K562 (cell line): Measurements from ENCODE around the gene PPFIA3. TPM values are rescaled to one million over a fixed set of nuclear protein-coding genes. Genes with fewer than 3 reads are reported as not detected.

Experiments
- ATAC-seq: fragments of 200-7000 bp; cut with Tn5 transposase; 3 replicates; pipeline ENCODE4 v1.9.1; 2020; ENCODE audit warnings: moderate library complexity
- BruUV-seq: library from RNA; stranded (reverse); fragments of 400-500 nt; replicated peaks from 2 replicates; lab custom pipeline; 2021; lab: Mats Ljungman, UMichigan
- CTCF ChIA-PET: fragments of 300-600 bp; formaldehyde crosslinking; extraction: SDS; loops from one replicate; lab custom pipeline; 2021; ENCODE audit warnings: low intra/inter-chr PET ratio; lab: Yijun Ruan, JAX
- POLR2A ChIA-PET: fragments of 300-600, 350-650 bp; sonication (Branson Sonifier 250); formaldehyde crosslinking; extraction: SDS; loops from one replicate; lab custom pipeline; 2021; ENCODE audit warnings: antibody characterized with exemption, inconsistent platforms; lab: Yijun Ruan, JAX
- DNase-seq, 4 experiments: peaks; one replicate each; pipeline versions ENCODE4 v3.0.0 to v3.0.0-alpha.2; 2011 to 2018; ENCODE audit warnings: low spot score in 3 of 4, mixed read lengths in 3 of 4; ENCODE audit errors: extremely low read depth in 1 of 4
- FAIRE-seq: peaks from 2 replicates; lab custom pipeline; 2011; peaks lifted over from hg19 to GRCh38; lab: Jason Lieb, UNC
- H2AFZ ChIP-seq: 2 replicates; pipeline ENCODE4 v1.6.0; 2011; ENCODE audit warnings: low read depth, low read length, control low read depth, inconsistent platforms
- H3K27ac ChIP-seq: fragments of 200-600 bp; 3 replicates; pipeline ENCODE4 v1.8.0; 2011; ENCODE audit warnings: low read depth, mild to moderate bottlenecking, control low read depth, inconsistent platforms, low read length, moderate library complexity, mixed read lengths; ENCODE audit errors: extremely low read depth
- H3K27me3 ChIP-seq, 2 experiments: fragments of 300-600 bp in 1 of 2; 2 replicates in 1 of 2; 3 replicates in 1 of 2; pipeline versions ENCODE4 v1.6.0 to v1.8.0; 2011; ENCODE audit warnings: inconsistent platforms in 2 of 2, low read length in 2 of 2, mild to moderate bottlenecking in 1 of 2, mixed read lengths in 1 of 2, moderate library complexity in 1 of 2; ENCODE audit not compliant: control insufficient read depth in 2 of 2, insufficient read depth in 2 of 2
- H3K36me3 ChIP-seq: fragments of 300-600 bp; 3 replicates; pipeline ENCODE4 v1.8.0; 2011; ENCODE audit warnings: mild to moderate bottlenecking, low read length, inconsistent platforms; ENCODE audit not compliant: control insufficient read depth, insufficient read depth
- H3K4me1 ChIP-seq, 2 experiments: fragments of 200-600 bp in 1 of 2; replicated peaks in 1 of 2; 2 replicates in 1 of 2; 3 replicates in 1 of 2; pipeline versions ENCODE4 v1.5.1 to v1.8.0; 2011; ENCODE audit warnings: inconsistent platforms in 2 of 2, low read length in 2 of 2, mild to moderate bottlenecking in 1 of 2, mixed read lengths in 1 of 2, moderate library complexity in 1 of 2; ENCODE audit not compliant: control insufficient read depth in 2 of 2, insufficient read depth in 2 of 2
- H3K4me2 ChIP-seq: 2 replicates; pipeline ENCODE4 v1.6.1; 2011; ENCODE audit warnings: low read length, control low read depth, inconsistent platforms, mixed read lengths; ENCODE audit not compliant: insufficient read depth
- H3K4me3 ChIP-seq: fragments of 200-600 bp; sonication (generic), shearing (Covaris generic); 2 replicates; pipeline ENCODE4 v1.5.1; 2016; ENCODE audit warnings: control low read depth, inconsistent platforms
- H3K79me2 ChIP-seq: fragments of 200-600 bp; 3 replicates; pipeline ENCODE4 v1.8.0; 2011; ENCODE audit warnings: low read length, inconsistent platforms; ENCODE audit not compliant: control insufficient read depth, insufficient read depth
- H3K9ac ChIP-seq, 2 experiments: 2 replicates each; pipeline versions ENCODE4 v1.6.0 to v1.6.1; 2011; ENCODE audit warnings: low read depth in 2 of 2, low read length in 2 of 2, control low read depth in 1 of 2, inconsistent platforms in 1 of 2, mild to moderate bottlenecking in 1 of 2, mixed read lengths in 1 of 2; ENCODE audit not compliant: insufficient read depth in 1 of 2
- H3K9me1 ChIP-seq: one replicate; pipeline ENCODE4 v1.6.0; 2011; ENCODE audit warnings: inconsistent platforms, mild to moderate bottlenecking, low read length, moderate library complexity; ENCODE audit not compliant: control insufficient read depth, insufficient read depth
- H3K9me3 ChIP-seq: replicated peaks from 2 replicates; pipeline ENCODE4 v1.5.1; 2011; ENCODE audit warnings: low read depth, low read length, inconsistent platforms; ENCODE audit not compliant: control insufficient read depth, insufficient read depth
- H4K20me1 ChIP-seq: replicated peaks from 2 replicates; pipeline ENCODE4 v1.6.1; 2011; ENCODE audit warnings: low read length, inconsistent platforms, mixed read lengths; ENCODE audit not compliant: control insufficient read depth, insufficient read depth
- CAMTA2 ChIP-seq: fragments of 250-450 bp; sonication (Bioruptor Pico); conservative IDR thresholded peaks from 2 replicates; pipeline ENCODE4 v1.5.1; 2022
- CREM ChIP-seq: IDR thresholded peaks from 2 replicates; pipeline ENCODE4 v1.6.1; 2014; ENCODE audit warnings: antibody characterized with exemption, low read depth
- DACH1 ChIP-seq: fragments of 450-650 bp; IDR thresholded peaks from 2 replicates; pipeline ENCODE4 v1.6.1; 2018; ENCODE audit not compliant: partially characterized antibody
- NFIC ChIP-seq: fragments of 450-650 bp; IDR thresholded peaks from 2 replicates; pipeline ENCODE4 v1.6.1; 2017; ENCODE audit warnings: mild to moderate bottlenecking, inconsistent platforms
- PCBP2 ChIP-seq: fragments of 200-400 bp; formaldehyde crosslinking; IDR thresholded peaks from 2 replicates; pipeline ENCODE4 v1.6.1; 2018; ENCODE audit warnings: low read length, low read depth, mild to moderate bottlenecking, moderate library complexity; ENCODE audit not compliant: poor library complexity, severe bottlenecking
- PHTF2 ChIP-seq: fragments of 250-450 bp; sonication (Bioruptor Pico); IDR thresholded peaks from 2 replicates; pipeline ENCODE4 v1.5.0; 2021; ENCODE audit warnings: mild to moderate bottlenecking
- POLR2A ChIP-seq: fragments of 450-650 bp; conservative IDR thresholded peaks from 2 replicates; pipeline ENCODE4 v1.6.1; 2016
- ZNF830 ChIP-seq: fragments of 250-450 bp; sonication (Bioruptor Pico); IDR thresholded peaks from 2 replicates; pipeline ENCODE4 v1.5.0; 2021; ENCODE audit warnings: mild to moderate bottlenecking
- WGBS: fragments of 100-300 bp; shearing (Covaris generic); methylation state at CpG from one replicate; pipeline ENCODE4 v1.1.6; 2016; ENCODE audit warnings: low coverage, mixed read lengths; ENCODE audit not compliant: insufficient coverage; ENCODE audit errors: missing lambda C conversion rate; 5-methylcytosine and 5-hydroxymethylcytosine counted together
- in situ Hi-C: fragments of 300-500 bp; cut with MboI; formaldehyde crosslinking; loops from 4 replicates; pipeline ENCODE4 v1.15.0; 2018; ENCODE audit warnings: inconsistent platforms, mixed read lengths
- intact Hi-C: fragments of 100-400 bp; cut with micrococcal nuclease; formaldehyde crosslinking; loops from 2 replicates; pipeline ENCODE4 v1.14.2; 2022
- polyA plus RNA-seq, 8 experiments: library from polyadenylated mRNA; depleted of rRNA in 4 of 8; stranded (reverse) in 5 of 8; unstranded in 3 of 8; fragments of >200 nt; fragmentation: Nextera tagmentation in 2 of 8; fragmentation: Illumina TruSeq in 1 of 8; extraction: Ambion mirVana in 2 of 8; extraction: Trizol in 1 of 8; gene quantifications; 2 replicates each; pipeline versions ENCODE4 v1.2.1 to v1.2.3, GENCODE V29; 2011 to 2014; ENCODE audit warnings: inconsistent platforms in 1 of 8, missing spikeins in 1 of 8
- total RNA-seq, 7 experiments: library from RNA; depleted of rRNA in 6 of 7; stranded (reverse); fragments of >200 nt in 6 of 7; fragmentation: Illumina TruSeq in 2 of 7; extraction: Trizol in 2 of 7; gene quantifications; 2 replicates each; pipeline versions ENCODE4 v1.2.1 to v1.2.3, GENCODE V29; 2011 to 2021; ENCODE audit warnings: low replicate concordance in 1 of 7
- TF ChIP-seq, protein P1 (sequence below): sonication (generic); formaldehyde crosslinking; IDR thresholded peaks from 2 replicates; pipeline ENCODE4 v1.8.0; 2022; ENCODE audit warnings: missing genetic modification reagents, mild to moderate bottlenecking, moderate library complexity, borderline replicate concordance
- TF ChIP-seq, protein P2 (sequence below): fragments of 450-650 bp; IDR thresholded peaks from 2 replicates; pipeline ENCODE4 v1.6.1; 2016; ENCODE audit warnings: mild to moderate bottlenecking
- TF ChIP-seq, protein P3 (sequence below), 2 experiments: fragments of 450-650 bp; conservative IDR thresholded peaks; 2 replicates each; pipeline ENCODE4 v1.6.1; 2017; ENCODE audit warnings: mild to moderate bottlenecking in 2 of 2, moderate library complexity in 2 of 2
- TF ChIP-seq, protein P4 (sequence below): fragments of 250-450 bp; sonication (Bioruptor Pico); IDR thresholded peaks from 2 replicates; pipeline ENCODE4 v1.5.0; 2020; ENCODE audit warnings: mild to moderate bottlenecking, borderline replicate concordance
- TF ChIP-seq, protein P5 (sequence below): fragments of 450-650 bp; formaldehyde crosslinking; IDR thresholded peaks from 2 replicates; pipeline ENCODE4 v1.4.0; 2020; ENCODE audit warnings: mild to moderate bottlenecking, moderate library complexity

The PPFIA3 gene
- total and polyA plus RNA-seq, 9 of the 15 experiments (the other 6 are each of a cell fraction or from before 2014, with no cell fraction given) = 0.10 to 53.0 (median 17.6) TPM

DNA sequence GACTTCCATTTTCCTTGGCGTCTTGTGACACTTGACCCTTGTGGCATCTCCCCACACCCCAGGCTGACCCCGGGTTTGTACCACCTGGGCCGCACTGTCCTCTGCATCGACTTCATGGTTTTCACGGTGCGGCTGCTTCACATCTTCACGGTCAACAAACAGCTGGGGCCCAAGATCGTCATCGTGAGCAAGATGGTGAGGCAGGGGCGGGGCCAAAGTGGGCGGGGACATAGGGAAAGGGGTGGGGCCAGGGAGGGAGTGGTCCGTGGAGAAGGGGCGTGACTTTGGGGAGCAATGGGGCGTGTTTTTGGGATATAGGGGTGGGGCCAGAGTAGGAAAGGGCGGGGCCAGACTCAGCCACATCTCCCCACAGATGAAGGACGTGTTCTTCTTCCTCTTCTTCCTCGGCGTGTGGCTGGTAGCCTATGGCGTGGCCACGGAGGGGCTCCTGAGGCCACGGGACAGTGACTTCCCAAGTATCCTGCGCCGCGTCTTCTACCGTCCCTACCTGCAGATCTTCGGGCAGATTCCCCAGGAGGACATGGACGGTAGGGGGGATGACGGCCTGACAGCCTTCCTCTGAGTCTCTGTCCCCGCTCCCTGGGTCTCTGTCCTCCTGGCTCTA lies 81.0 kb downstream of the PPFIA3 start:
- FAIRE-seq = peak; percentile 95
- no TSS peak for BruUV-seq
- Histone ChIP-seq H3K27ac (peak overlapping the region; percentile 72; the same call in 1 of the 3 replicates), H3K27me3 (no peaks in the 10 kb centered on the region), H4K20me1 (no peaks in the 10 kb centered on the region), H3K9ac (peak overlapping the region in 1 of 2 experiments; percentile 65; a peak in 1 of 4 replicates), H3K9me1 (no peaks in the 10 kb centered on the region), H2AFZ (peak overlapping the region; percentile 54), H3K4me2 (peak overlapping the region; percentile 78), H3K36me3 (peaks cover 36% of the 10 kb centered on the region; the same call in 2 of the 3 replicates), H3K79me2 (no peaks in the 10 kb centered on the region), H3K4me1 (peaks cover 0 to 14% of the 10 kb centered on the region in 2 experiments; a peak in 3 of 5 replicates), H3K9me3 (no peaks in the 10 kb centered on the region), H3K4me3 (peak overlapping the region; percentile 31)
- ChIA-PET CTCF (interaction anchor here (0.6 kb wide), 1 partner anchor 9 kb away, joined by 3 read pairs; no protein-coding TSS in a partner anchor), POLR2A (interaction anchor here (0.7 to 3.0 kb wide), 6 partner anchors 25 to 198 kb away, joined by 3 to 22 read pairs (median 4); no protein-coding TSS in a partner anchor)
- WGBS = 45% methylated on average over 18 of the region's 29 CpGs
- DNase-seq = peak; percentile 84 to 97 (median 96)
- in situ Hi-C loops (no loop called here), intact Hi-C loops (no loop called here)
- ATAC-seq = peak; percentile 97
- TF ChIP-seq DACH1 (peak; percentile 66), CAMTA2 (CRISPR knock-in tag) (no peak), CREM (0 out of 2 replicates have a peak, but pooled peaks have one; percentile 60), POLR2A (peak; percentile 45; the same call in 1 of the 2 replicates), ZNF830 (CRISPR knock-in tag) (no peak), PCBP2 (no peak), PHTF2 (CRISPR knock-in tag) (no peak), NFIC (no peak)
- TF ChIP-seq, protein P1, sequence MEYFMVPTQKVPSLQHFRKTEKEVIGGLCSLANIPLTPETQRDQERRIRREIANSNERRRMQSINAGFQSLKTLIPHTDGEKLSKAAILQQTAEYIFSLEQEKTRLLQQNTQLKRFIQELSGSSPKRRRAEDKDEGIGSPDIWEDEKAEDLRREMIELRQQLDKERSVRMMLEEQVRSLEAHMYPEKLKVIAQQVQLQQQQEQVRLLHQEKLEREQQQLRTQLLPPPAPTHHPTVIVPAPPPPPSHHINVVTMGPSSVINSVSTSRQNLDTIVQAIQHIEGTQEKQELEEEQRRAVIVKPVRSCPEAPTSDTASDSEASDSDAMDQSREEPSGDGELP (CRISPR knock-in tag) = peak; percentile 98
- TF ChIP-seq, protein P2, sequence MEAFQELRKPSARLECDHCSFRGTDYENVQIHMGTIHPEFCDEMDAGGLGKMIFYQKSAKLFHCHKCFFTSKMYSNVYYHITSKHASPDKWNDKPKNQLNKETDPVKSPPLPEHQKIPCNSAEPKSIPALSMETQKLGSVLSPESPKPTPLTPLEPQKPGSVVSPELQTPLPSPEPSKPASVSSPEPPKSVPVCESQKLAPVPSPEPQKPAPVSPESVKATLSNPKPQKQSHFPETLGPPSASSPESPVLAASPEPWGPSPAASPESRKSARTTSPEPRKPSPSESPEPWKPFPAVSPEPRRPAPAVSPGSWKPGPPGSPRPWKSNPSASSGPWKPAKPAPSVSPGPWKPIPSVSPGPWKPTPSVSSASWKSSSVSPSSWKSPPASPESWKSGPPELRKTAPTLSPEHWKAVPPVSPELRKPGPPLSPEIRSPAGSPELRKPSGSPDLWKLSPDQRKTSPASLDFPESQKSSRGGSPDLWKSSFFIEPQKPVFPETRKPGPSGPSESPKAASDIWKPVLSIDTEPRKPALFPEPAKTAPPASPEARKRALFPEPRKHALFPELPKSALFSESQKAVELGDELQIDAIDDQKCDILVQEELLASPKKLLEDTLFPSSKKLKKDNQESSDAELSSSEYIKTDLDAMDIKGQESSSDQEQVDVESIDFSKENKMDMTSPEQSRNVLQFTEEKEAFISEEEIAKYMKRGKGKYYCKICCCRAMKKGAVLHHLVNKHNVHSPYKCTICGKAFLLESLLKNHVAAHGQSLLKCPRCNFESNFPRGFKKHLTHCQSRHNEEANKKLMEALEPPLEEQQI = no peak
- TF ChIP-seq, protein P3, sequence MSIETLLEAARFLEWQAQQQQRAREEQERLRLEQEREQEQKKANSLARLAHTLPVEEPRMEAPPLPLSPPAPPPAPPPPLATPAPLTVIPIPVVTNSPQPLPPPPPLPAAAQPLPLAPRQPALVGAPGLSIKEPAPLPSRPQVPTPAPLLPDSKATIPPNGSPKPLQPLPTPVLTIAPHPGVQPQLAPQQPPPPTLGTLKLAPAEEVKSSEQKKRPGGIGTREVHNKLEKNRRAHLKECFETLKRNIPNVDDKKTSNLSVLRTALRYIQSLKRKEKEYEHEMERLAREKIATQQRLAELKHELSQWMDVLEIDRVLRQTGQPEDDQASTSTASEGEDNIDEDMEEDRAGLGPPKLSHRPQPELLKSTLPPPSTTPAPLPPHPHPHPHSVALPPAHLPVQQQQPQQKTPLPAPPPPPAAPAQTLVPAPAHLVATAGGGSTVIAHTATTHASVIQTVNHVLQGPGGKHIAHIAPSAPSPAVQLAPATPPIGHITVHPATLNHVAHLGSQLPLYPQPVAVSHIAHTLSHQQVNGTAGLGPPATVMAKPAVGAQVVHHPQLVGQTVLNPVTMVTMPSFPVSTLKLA (conservative IDR thresholded peaks at IDR 0.05) = 0 out of 4 replicates have a peak, but pooled peaks have one; percentile 11 to 23
- TF ChIP-seq, protein P4, sequence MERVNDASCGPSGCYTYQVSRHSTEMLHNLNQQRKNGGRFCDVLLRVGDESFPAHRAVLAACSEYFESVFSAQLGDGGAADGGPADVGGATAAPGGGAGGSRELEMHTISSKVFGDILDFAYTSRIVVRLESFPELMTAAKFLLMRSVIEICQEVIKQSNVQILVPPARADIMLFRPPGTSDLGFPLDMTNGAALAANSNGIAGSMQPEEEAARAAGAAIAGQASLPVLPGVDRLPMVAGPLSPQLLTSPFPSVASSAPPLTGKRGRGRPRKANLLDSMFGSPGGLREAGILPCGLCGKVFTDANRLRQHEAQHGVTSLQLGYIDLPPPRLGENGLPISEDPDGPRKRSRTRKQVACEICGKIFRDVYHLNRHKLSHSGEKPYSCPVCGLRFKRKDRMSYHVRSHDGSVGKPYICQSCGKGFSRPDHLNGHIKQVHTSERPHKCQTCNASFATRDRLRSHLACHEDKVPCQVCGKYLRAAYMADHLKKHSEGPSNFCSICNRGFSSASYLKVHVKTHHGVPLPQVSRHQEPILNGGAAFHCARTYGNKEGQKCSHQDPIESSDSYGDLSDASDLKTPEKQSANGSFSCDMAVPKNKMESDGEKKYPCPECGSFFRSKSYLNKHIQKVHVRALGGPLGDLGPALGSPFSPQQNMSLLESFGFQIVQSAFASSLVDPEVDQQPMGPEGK = no peak
- TF ChIP-seq, protein P5, sequence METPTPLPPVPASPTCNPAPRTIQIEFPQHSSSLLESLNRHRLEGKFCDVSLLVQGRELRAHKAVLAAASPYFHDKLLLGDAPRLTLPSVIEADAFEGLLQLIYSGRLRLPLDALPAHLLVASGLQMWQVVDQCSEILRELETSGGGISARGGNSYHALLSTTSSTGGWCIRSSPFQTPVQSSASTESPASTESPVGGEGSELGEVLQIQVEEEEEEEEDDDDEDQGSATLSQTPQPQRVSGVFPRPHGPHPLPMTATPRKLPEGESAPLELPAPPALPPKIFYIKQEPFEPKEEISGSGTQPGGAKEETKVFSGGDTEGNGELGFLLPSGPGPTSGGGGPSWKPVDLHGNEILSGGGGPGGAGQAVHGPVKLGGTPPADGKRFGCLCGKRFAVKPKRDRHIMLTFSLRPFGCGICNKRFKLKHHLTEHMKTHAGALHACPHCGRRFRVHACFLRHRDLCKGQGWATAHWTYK (CRISPR knock-in tag) = peak; percentile 68; the same call in 1 of the 2 replicates
